ENCODE measurements around the gene TCEAL4.
"Not testable (repeated sequence)": the region's sequence is repeated elsewhere in the genome, so short reads cannot be mapped to it uniquely, and the experiment has no call there.

TCEAL4 gene

GRCh38 chrX:103585411-103586313 lies at the start of gene TCEAL4:
Gene TCEAL4 (plus strand): TSS chrX:103585515. CDS start chrX:103586676, 1,161 bp downstream.
- no peak for FAIRE-seq

GRCh38 chrX:103536071-103536470 lies 49.2 kb upstream of the TCEAL4 start:
- no peak for FAIRE-seq

- no peak for FAIRE-seq
These were observed 48.6 kb upstream of the TCEAL4 start for GRCh38 chrX:103536732-103537131.

- no peak for FAIRE-seq
These were observed 47.4 kb upstream of the TCEAL4 start for GRCh38 chrX:103537871-103538387.

GRCh38 chrX:103538728-103539127 lies 46.6 kb upstream of the TCEAL4 start:
- no peak for FAIRE-seq

- no peak for FAIRE-seq
These were observed 45.6 kb upstream of the TCEAL4 start for GRCh38 chrX:103539695-103540094.

- no peak for FAIRE-seq
These were observed 45.2 kb upstream of the TCEAL4 start for GRCh38 chrX:103540145-103540544.

GRCh38 chrX:103549916-103550315 lies 35.4 kb upstream of the TCEAL4 start:
- FAIRE-seq, result no peak

- no peak for FAIRE-seq
These were observed 34.8 kb upstream of the TCEAL4 start for GRCh38 chrX:103550415-103551051.

- no peak for FAIRE-seq
These were observed 33.1 kb upstream of the TCEAL4 start for GRCh38 chrX:103552236-103552635.

- FAIRE-seq, result no peak
These were observed 30.5 kb upstream of the TCEAL4 start for GRCh38 chrX:103554687-103555424.

- no peak for FAIRE-seq
These were observed 28.2 kb upstream of the TCEAL4 start for GRCh38 chrX:103556963-103557612.

GRCh38 chrX:103560256-103560655 lies 25.1 kb upstream of the TCEAL4 start:
- FAIRE-seq, result no peak

- no peak for FAIRE-seq
These were observed 22.5 kb upstream of the TCEAL4 start for GRCh38 chrX:103562801-103563200.

GRCh38 chrX:103565197-103565596 lies 20.1 kb upstream of the TCEAL4 start:
- FAIRE-seq, result no peak

GRCh38 chrX:103565752-103566151 lies 19.6 kb upstream of the TCEAL4 start:
- FAIRE-seq, result no peak

GRCh38 chrX:103571121-103571520 lies 14.2 kb upstream of the TCEAL4 start:
- no peak for FAIRE-seq

- FAIRE-seq, result no peak
These were observed 13.6 kb upstream of the TCEAL4 start for GRCh38 chrX:103571726-103572125.

- FAIRE-seq, result no peak
These were observed 12.1 kb upstream of the TCEAL4 start for GRCh38 chrX:103573202-103573601.

GRCh38 chrX:103584596-103584995 lies 719 bp upstream of the TCEAL4 start:
- no peak for FAIRE-seq

GRCh38 chrX:103586314-103586646 lies 965 bp downstream of the TCEAL4 start:
- no peak for FAIRE-seq

GRCh38 chrX:103586659-103587058 lies 1.3 kb downstream of the TCEAL4 start:
- FAIRE-seq, result no peak

GRCh38 chrX:103592295-103592694 lies 7.0 kb downstream of the TCEAL4 start:
- FAIRE-seq, result not testable (repeated sequence)
